GM18870 (cell line): ENCODE results near the gene NOP14.
"Not testable (repeated sequence)": the region's sequence is repeated elsewhere in the genome, so short reads cannot be mapped to it uniquely, and the experiment has no call there.

Experiments
- ATAC-seq: cut with Tn5 transposase; IDR thresholded peaks from one replicate; pipeline ENCODE4 v1.9.1; 2021; ENCODE audit warnings: moderate library complexity; ENCODE audit not compliant: unreplicated experiment

NOP14 gene

DNA sequence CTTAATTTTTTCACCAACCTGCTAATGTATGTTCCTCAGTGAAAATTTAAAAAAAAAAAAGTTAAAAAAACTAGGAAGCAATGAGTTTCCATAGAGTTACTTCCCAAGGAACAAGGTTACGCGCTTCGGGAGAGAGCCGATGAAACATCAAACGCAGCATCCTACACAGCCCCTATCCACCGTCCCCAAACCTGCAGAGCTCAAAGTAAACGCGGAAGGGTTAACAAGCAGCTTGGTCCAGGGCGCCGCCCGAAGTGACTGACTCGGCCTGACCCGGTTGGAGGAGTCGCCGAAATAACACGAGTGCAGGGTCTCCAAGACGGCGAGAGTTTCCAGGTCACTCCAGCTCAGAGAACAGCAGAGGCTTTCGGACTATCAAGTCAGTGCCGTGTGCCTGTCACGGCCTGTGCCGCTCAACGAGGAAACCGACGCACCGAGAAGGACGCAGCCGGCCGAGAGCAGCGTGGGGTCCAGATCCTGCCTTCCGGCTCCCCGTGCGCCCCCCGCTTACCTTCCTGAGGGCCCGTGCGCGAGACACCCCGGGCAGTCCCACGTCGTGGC is 512 bp downstream of the NOP14 start:
- peak; percentile 33 for ATAC-seq

- no peak for ATAC-seq
Measured at GRCh38 chr4:2961811-2962441, 1.3 kb downstream of the NOP14 start.

GRCh38 chr4:2961421-2961810 is 1.8 kb downstream of the NOP14 start:
- ATAC-seq: no peak

DNA sequence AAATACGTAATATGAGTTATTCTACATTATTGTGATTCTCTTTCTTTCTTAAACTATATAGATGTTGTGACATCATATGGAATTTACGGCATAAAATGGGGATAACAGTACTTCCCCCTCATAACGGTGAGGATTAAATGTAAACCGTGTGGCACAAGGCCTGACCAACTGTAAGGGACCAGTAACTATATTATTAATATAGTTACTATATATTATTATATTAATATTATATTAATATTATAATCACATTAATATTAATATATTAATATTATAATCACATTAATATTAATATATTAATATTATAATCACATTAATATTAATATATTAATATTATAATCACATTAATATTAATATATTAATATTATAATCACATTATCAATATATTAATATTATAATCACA is 2.8 kb downstream of the NOP14 start:
- ATAC-seq: not testable (repeated sequence)

DNA sequence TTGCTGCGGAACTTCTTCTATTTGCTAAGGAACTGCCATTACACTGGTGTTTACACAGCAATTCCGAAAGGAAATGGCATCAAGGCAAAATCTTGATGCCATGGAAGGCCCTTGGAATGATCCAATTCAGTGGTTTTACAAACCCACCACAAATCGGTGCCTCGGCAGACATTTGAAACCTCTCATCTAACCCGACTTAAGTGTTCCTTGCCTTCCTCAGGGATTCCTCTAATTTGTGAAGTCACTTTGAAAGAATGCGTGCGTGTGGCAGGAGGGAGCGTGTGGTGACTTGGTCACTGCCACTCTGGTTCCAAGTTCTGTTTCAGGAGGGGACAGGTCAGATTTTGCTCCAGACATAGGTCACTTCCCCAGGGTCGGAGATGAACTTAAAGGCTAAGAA is 4.8 kb downstream of the NOP14 start:
- ATAC-seq: no peak

GRCh38 chr4:2955186-2956044 is 7.8 kb downstream of the NOP14 start:
- ATAC-seq: not testable (repeated sequence)

GRCh38 chr4:2954358-2955185 is 8.6 kb downstream of the NOP14 start:
- peak; percentile 52 for ATAC-seq

GRCh38 chr4:2953496-2953895 is 9.7 kb downstream of the NOP14 start:
- no peak for ATAC-seq

- no peak for ATAC-seq
Measured at GRCh38 chr4:2950221-2950989, 12.8 kb downstream of the NOP14 start.

DNA sequence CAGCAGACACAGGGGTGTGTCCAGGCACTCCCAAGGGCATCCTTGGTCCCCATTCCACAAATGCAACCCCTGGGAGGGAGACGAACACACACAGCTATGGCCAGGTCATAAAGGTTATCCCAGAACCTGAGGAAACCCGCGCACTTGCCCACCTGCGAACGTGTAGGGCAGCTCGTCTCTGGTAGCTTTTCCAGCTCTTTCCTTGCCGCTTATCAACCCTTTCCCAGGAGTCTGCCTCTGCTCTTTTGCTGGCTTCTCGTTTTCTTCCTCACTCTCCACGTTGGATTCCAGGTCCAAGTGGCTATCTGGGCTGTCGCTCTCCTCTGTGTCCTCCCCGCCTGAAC is 13.5 kb downstream of the NOP14 start:
- ATAC-seq: no peak

DNA sequence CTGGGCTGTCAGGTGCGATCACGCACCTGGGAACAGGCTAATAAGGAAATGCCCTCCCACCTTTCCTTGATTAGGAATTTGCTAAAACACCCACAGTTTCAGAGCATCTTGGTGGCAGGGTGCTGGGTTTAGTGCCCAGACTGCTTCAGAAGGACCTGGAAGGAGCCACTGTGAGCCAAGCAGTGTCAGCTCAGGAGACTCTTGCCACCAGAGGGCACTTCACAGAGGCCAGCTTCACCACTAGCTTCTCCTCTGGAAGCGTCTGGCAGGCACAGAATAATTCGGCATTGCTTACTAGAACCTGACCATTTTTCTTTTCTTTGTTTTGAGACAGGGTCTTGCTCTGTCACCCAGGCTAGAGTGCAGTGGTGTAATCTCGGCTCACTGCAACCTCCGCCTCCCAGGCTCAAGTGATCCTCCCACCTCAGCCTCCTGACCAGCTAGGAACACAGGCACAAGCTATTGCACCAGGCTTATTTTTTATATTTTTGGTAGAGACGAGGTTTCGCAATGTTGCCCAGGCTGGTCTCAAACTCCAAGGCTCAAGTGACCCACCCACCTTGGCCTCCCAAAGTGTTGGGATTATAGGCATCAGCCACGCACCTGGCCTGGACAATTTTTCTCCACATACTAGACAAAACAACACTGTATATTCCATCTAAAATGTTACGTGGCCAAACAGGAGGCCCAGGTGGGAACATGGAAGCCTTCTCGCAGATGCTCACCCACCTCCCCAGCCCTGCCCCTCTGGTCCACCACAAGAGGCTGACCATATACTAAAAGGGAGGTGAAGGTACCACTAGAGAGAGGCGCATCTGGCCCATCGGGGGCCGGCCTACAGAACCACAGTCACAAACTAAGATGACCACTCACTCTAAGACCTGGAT is 14.1 kb downstream of the NOP14 start:
- ATAC-seq: no peak

- no peak for ATAC-seq
Measured at GRCh38 chr4:2947926-2948325, 15.3 kb downstream of the NOP14 start.

- ATAC-seq: no peak
Measured at GRCh38 chr4:2946812-2947600, 16.2 kb downstream of the NOP14 start.

DNA sequence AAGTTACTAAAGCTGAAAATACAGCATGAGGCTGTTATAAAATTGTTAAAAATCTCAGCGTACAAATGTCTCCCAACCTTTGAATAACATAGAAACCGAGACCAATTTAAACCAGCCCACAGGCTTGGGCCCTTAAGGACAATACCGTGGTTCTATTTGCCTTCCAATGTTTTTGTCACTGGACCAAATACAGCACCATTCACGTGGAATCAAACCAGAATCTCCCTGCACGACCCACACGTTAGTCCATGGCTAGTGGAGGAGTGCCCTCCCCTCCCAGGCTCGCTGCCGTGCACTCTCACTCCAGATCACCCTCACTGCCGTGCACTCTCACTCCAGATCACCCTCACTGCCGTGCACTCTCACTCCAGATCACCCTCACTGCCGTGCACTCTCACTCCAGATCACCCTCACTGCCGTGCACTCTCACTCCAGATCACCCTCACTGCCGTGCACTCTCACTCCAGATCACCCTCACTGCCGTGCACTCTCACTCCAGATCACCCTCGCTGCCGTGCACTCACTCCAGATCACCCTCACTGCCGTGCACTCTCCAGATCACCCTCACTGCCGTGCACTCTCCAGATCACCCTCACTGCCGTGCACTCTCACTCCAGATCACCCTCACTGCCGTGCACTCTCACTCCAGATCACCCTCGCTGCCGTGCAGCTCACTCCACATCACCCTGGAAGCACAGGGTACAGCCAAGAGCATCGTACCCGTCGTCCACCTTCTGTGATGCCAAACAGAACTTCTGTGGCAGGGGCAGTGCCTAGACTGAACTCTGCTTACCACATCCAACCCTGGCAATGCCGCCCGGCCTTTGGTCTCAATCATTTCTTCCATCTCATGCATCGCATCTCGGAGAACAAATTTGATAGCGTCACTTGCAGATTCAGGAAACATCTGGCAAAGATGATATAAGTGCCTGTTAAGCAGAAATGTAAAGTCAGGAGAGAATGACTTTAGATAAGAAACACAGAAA is 17.3 kb downstream of the NOP14 start:
- ATAC-seq: not testable (repeated sequence)

- no peak for ATAC-seq
Measured at GRCh38 chr4:2944586-2945526, 18.4 kb downstream of the NOP14 start.

DNA sequence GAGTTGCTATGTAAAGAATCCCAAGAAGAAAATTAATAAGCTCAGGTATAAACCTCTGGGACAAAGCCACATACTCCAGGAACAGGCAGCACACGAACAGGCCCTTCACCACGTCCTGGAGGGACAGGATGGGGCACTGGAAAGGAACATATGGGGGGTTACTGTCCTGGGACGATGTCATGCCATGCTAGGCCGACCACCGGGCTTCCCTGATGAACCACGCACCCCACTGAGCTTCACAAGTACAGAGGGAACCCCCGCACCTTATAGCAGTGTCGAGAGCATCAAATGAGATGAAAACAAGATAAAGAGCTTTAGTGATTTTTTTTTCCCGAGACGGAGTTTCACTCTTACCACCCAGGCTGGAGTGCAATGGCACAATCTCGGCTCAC is 19.1 kb downstream of the NOP14 start:
- no peak for ATAC-seq
